ENCODE results near the gene FBXO38. TPM values are rescaled to one million over a fixed set of nuclear protein-coding genes. Genes with fewer than 3 reads are reported as not detected.
A peak's percentile ranks its signal among the peaks of the same experiment; 100 is the strongest.

The FBXO38 gene
- total RNA-seq, 1 experiment from 2014 or later, result 35.8 TPM

DNA sequence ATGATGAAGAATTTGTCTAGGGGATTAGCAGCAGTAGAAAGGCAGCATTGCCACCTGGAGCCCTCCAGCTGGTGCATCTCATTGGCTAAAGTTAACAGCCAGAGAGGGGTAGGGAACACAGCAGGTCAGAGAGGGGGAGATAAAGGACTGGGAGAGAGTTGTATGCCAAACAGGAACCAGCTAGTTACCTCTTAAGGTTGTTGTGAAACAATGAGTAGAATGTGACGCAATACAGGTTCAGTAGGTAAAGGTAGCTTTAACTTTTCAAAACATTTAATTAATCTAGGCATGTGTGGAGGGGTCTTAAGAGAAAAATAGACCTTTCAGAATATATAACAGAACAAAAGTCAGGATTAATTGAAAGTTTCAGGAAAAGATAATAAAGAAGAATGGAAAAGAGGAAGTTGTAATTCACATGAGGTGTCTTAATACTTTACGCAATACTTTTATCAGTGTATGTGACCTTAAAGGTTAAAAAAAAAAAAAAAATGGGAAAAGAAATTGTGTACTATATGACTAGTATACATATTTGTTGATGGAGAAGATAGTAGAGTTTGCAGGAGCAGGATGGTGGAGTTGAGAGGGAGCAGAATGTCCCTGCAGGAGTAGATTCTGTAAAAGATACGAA, 14.3 kb downstream of the FBXO38 start:
- CTCF ChIA-PET, result interaction anchor here (0.5 to 2.1 kb wide), 22 partner anchors 10 to 637 kb away, joined by 3 to 18 read pairs (median 4); partner anchors contain the start of gene FBXO38
- Mint-ChIP-seq H3K4me3 (peak overlapping the region; percentile 24), H3K27me3 (ENCODE audit: low read depth) (no peaks in the 10 kb centered on the region), H3K36me3 (peaks cover 30% of the 10 kb centered on the region), H3K9me3 (no peaks in the 10 kb centered on the region), H3K27ac (peak overlapping the region; percentile 77), H3K4me1 (peaks cover 41% of the 10 kb centered on the region)
- DNase-seq (ENCODE audit: low spot score) (peak; percentile 61), ATAC-seq (peak; percentile 99)
- POLR2A ChIA-PET, result interaction anchor here (0.6 to 1.0 kb wide), 7 partner anchors 11 to 816 kb away, joined by 3 to 4 read pairs (median 3); no protein-coding TSS in a partner anchor
- no peak for TF ChIP-seq MXD4 (CRISPR knock-in tag; IDR thresholded peaks at IDR 0.05; ENCODE audit: borderline replicate concordance)
- TF ChIP-seq, protein P1, sequence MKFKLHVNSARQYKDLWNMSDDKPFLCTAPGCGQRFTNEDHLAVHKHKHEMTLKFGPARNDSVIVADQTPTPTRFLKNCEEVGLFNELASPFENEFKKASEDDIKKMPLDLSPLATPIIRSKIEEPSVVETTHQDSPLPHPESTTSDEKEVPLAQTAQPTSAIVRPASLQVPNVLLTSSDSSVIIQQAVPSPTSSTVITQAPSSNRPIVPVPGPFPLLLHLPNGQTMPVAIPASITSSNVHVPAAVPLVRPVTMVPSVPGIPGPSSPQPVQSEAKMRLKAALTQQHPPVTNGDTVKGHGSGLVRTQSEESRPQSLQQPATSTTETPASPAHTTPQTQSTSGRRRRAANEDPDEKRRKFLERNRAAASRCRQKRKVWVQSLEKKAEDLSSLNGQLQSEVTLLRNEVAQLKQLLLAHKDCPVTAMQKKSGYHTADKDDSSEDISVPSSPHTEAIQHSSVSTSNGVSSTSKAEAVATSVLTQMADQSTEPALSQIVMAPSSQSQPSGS (CRISPR knock-in tag; IDR thresholded peaks at IDR 0.05; ENCODE audit: borderline replicate concordance, low read depth), result no peak
- no peak for TF ChIP-seq TCF7 (CRISPR knock-in tag; IDR thresholded peaks at IDR 0.05; ENCODE audit: low read depth)
- TF ChIP-seq ZNF532 (CRISPR knock-in tag; IDR thresholded peaks at IDR 0.05; ENCODE audit: borderline replicate concordance), result no peak
- TF ChIP-seq ZNF671 (CRISPR knock-in tag; IDR thresholded peaks at IDR 0.05), result no peak
- no peak for TF ChIP-seq SP1 (CRISPR knock-in tag; conservative IDR thresholded peaks at IDR 0.05)
- no peak for TF ChIP-seq EMX1 (CRISPR knock-in tag; IDR thresholded peaks at IDR 0.05)
- no peak for TF ChIP-seq ZNF219 (CRISPR knock-in tag; IDR thresholded peaks at IDR 0.05; ENCODE audit: borderline replicate concordance)
- TF ChIP-seq ESRRA (CRISPR knock-in tag; IDR thresholded peaks at IDR 0.05; ENCODE audit: borderline replicate concordance), result no peak
- TF ChIP-seq ERG (CRISPR knock-in tag; IDR thresholded peaks at IDR 0.05), result no peak
- TF ChIP-seq MLX (CRISPR knock-in tag; IDR thresholded peaks at IDR 0.05), result no peak
- no peak for TF ChIP-seq ZNF281 (CRISPR knock-in tag; IDR thresholded peaks at IDR 0.05)
- no peak for TF ChIP-seq FOXP1 (CRISPR knock-in tag; IDR thresholded peaks at IDR 0.05; ENCODE audit: borderline replicate concordance)
- TF ChIP-seq, protein P2, sequence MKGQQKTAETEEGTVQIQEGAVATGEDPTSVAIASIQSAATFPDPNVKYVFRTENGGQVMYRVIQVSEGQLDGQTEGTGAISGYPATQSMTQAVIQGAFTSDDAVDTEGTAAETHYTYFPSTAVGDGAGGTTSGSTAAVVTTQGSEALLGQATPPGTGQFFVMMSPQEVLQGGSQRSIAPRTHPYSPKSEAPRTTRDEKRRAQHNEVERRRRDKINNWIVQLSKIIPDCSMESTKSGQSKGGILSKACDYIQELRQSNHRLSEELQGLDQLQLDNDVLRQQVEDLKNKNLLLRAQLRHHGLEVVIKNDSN (CRISPR knock-in tag; IDR thresholded peaks at IDR 0.05), result no peak
- no peak for TF ChIP-seq E2F4 (CRISPR knock-in tag; IDR thresholded peaks at IDR 0.05; ENCODE audit: borderline replicate concordance, low read depth)
- TF ChIP-seq HMGXB4 (CRISPR knock-in tag; IDR thresholded peaks at IDR 0.05), result no peak
- no peak for TF ChIP-seq ZNF416 (CRISPR knock-in tag; IDR thresholded peaks at IDR 0.05)
- TF ChIP-seq HMGA2 (CRISPR knock-in tag; IDR thresholded peaks at IDR 0.05), result no peak
- no peak for TF ChIP-seq TP53 (CRISPR knock-in tag; IDR thresholded peaks at IDR 0.05)
